HepG2 (cell line): ENCODE measurements around the gene MAN2C1. TPM values are rescaled to one million over a fixed set of nuclear protein-coding genes. Genes with fewer than 3 reads are reported as not detected.

Experiments
- ELF4 ChIP-seq: sonication (generic); formaldehyde crosslinking; IDR thresholded peaks from 2 replicates; pipeline ENCODE4 v1.5.0; 2020; ENCODE audit warnings: missing genetic modification reagents, mild to moderate bottlenecking, moderate library complexity, borderline replicate concordance
- GABPA ChIP-seq, 2 experiments: IDR thresholded peaks; 2 replicates each; pipeline ENCODE4 v1.6.1; 2011 to 2016; ENCODE audit warnings: low read depth in 2 of 2, low read length in 1 of 2, missing biosample characterization in 1 of 2, missing genetic modification characterization in 1 of 2
- GATAD1 ChIP-seq: IDR thresholded peaks from 2 replicates; pipeline ENCODE4 v1.6.1; 2016; ENCODE audit warnings: missing genetic modification reagents, missing compliant biosample characterization
- MIER3 ChIP-seq: IDR thresholded peaks from 2 replicates; pipeline ENCODE4 v1.6.1; 2016; ENCODE audit warnings: missing compliant biosample characterization, borderline replicate concordance
- MTF2 ChIP-seq: sonication (generic); formaldehyde crosslinking; IDR thresholded peaks from 2 replicates; pipeline ENCODE4 v1.5.0; 2020; ENCODE audit warnings: missing genetic modification reagents, borderline replicate concordance
- RBFOX2 ChIP-seq: fragments of 200-400 bp; formaldehyde crosslinking; IDR thresholded peaks from 2 replicates; pipeline ENCODE4 v1.6.1; 2017; ENCODE audit warnings: low read depth, mild to moderate bottlenecking, low read length
- SMC3 ChIP-seq: IDR thresholded peaks from 2 replicates; pipeline ENCODE4 v1.6.1; 2011; ENCODE audit warnings: low read length, improper control_type of control experiment
- THYN1 ChIP-seq: sonication (generic); formaldehyde crosslinking; IDR thresholded peaks from 2 replicates; pipeline ENCODE4 v1.8.1; 2023; ENCODE audit warnings: low read depth, mild to moderate bottlenecking, moderate library complexity, missing genetic modification reagents, borderline replicate concordance
- TMF1 ChIP-seq: sonication (generic); formaldehyde crosslinking; IDR thresholded peaks from 2 replicates; pipeline ENCODE4 v1.8.1; 2022; ENCODE audit warnings: low read depth, missing genetic modification reagents
- ZBTB14 ChIP-seq: sonication (generic); formaldehyde crosslinking; IDR thresholded peaks from 2 replicates; pipeline ENCODE4 v1.4.0; 2020; ENCODE audit warnings: missing genetic modification reagents
- ZBTB42 ChIP-seq: sonication (generic); formaldehyde crosslinking; IDR thresholded peaks from 2 replicates; pipeline ENCODE4 v1.5.0; 2020; ENCODE audit warnings: mild to moderate bottlenecking, missing genetic modification reagents
- ZNF317 ChIP-seq: sonication (generic); formaldehyde crosslinking; IDR thresholded peaks from 2 replicates; pipeline ENCODE4 v1.5.0; 2020; ENCODE audit warnings: mild to moderate bottlenecking, missing genetic modification reagents
- ZNF337 ChIP-seq: sonication (generic); formaldehyde crosslinking; IDR thresholded peaks from 2 replicates; pipeline ENCODE4 v1.5.1; 2020; ENCODE audit warnings: missing genetic modification reagents, low read depth, mild to moderate bottlenecking, borderline replicate concordance
- ZNF451 ChIP-seq: sonication (generic); formaldehyde crosslinking; IDR thresholded peaks from 2 replicates; pipeline ENCODE4 v1.5.0; 2020; ENCODE audit warnings: mild to moderate bottlenecking, missing genetic modification reagents
- ZNF468 ChIP-seq: sonication (generic); formaldehyde crosslinking; IDR thresholded peaks from 2 replicates; pipeline ENCODE4 v1.8.0; 2022; ENCODE audit warnings: mild to moderate bottlenecking, moderate library complexity, missing genetic modification reagents
- ZNF740 ChIP-seq: sonication (generic); formaldehyde crosslinking; IDR thresholded peaks from 2 replicates; pipeline ENCODE4 v1.4.0; 2020; ENCODE audit warnings: missing genetic modification reagents
- polyA plus RNA-seq, 8 experiments: library from polyadenylated mRNA; depleted of rRNA in 3 of 8; stranded (reverse) in 7 of 8; unstranded in 1 of 8; fragments of >200 nt; fragmentation: Illumina TruSeq in 4 of 8; extraction: Trizol in 4 of 8; gene quantifications; 2 replicates each; pipeline versions ENCODE4 v1.2.1 to v1.2.3, GENCODE V29; 2011 to 2016; ENCODE audit warnings: low read depth in 4 of 8, missing spikeins in 1 of 8, mixed read lengths in 1 of 8; ENCODE audit not compliant: insufficient read depth in 1 of 8
- total RNA-seq, 5 experiments: library from RNA; depleted of rRNA; stranded (reverse); fragments of >200 nt; fragmentation: Illumina TruSeq; extraction: Trizol; gene quantifications; 2 replicates each; pipeline ENCODE4 v1.2.3, GENCODE V29; 2016; ENCODE audit warnings: low read depth in 1 of 5
- TF ChIP-seq, protein P1 (sequence below): sonication (generic); formaldehyde crosslinking; IDR thresholded peaks from 2 replicates; pipeline ENCODE4 v1.5.1; 2020; ENCODE audit warnings: mild to moderate bottlenecking, moderate library complexity, missing genetic modification reagents
- TF ChIP-seq, protein P2 (sequence below): sonication (generic); formaldehyde crosslinking; IDR thresholded peaks from 2 replicates; pipeline ENCODE4 v1.4.0; 2020; ENCODE audit warnings: mild to moderate bottlenecking, missing genetic modification reagents

Gene MAN2C1
- total and polyA plus RNA-seq, 2 of the 13 experiments (the other 11 are each of a cell fraction or from before 2014, with no cell fraction given): 62.6 to 71.0 TPM

DNA sequence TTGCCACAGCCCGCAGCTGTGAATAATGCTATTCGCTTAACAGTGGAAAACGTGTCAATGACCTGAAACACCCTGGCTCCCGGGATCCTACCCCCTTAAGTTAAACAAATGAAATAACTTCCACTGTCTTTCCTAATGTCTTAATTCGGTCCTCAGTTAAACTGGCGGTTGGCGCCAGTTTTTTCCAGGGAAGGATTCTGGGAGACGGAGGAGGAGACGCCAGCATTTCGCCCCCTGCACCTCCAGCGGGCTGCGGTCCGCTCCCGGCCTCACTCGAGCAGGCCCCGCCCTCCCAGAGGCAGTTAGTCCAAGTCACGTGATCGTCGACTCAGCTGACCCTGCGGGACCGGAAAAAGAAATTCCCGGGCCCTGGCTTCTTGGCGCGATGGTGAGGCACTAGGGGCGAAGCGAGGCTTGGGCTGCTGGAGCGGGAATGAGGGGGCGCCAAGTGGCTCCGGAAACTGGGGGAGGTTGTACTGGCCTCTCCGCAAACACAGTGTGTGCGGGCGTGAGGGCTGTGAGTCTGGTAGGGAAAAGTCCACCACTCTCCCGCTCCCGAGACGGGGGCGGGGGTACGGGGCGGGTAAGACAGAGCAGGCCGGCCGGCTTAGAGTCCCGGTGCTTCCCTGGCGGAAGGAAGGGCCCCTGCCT lies 32.6 kb downstream of the MAN2C1 start, which contains the start of gene COMMD4 (continued):
- TF ChIP-seq ZBTB14: no peak
- no peak for TF ChIP-seq MTF2 (CRISPR knock-in tag)
- TF ChIP-seq ZNF451 (CRISPR knock-in tag): peak; percentile 64; the same call in 1 of the 2 replicates
- TF ChIP-seq GATAD1: peak; percentile 100
- peak; percentile 55; the same call in 1 of the 2 replicates for TF ChIP-seq ZNF740
- peak; percentile 80 for TF ChIP-seq MIER3 (CRISPR knock-in tag)
- TF ChIP-seq ZBTB42 (CRISPR knock-in tag): no peak
- peak; percentile 83 for TF ChIP-seq RBFOX2
- TF ChIP-seq ELF4: 0 out of 2 replicates have a peak, but pooled peaks have one; percentile 86
- no peak for TF ChIP-seq SMC3
- TF ChIP-seq GABPA (IDR thresholded peaks at IDR 0.05; ENCODE audit: low read depth, low read length): peak; percentile 43; the same call in 1 of the 2 replicates
- TF ChIP-seq GABPA (CRISPR knock-in tag; IDR thresholded peaks at IDR 0.05; ENCODE audit: low read depth): peak; percentile 89
- TF ChIP-seq, protein P1, sequence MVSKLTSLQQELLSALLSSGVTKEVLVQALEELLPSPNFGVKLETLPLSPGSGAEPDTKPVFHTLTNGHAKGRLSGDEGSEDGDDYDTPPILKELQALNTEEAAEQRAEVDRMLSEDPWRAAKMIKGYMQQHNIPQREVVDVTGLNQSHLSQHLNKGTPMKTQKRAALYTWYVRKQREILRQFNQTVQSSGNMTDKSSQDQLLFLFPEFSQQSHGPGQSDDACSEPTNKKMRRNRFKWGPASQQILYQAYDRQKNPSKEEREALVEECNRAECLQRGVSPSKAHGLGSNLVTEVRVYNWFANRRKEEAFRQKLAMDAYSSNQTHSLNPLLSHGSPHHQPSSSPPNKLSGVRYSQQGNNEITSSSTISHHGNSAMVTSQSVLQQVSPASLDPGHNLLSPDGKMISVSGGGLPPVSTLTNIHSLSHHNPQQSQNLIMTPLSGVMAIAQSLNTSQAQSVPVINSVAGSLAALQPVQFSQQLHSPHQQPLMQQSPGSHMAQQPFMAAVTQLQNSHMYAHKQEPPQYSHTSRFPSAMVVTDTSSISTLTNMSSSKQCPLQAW: peak; percentile 91; the same call in 1 of the 2 replicates
- TF ChIP-seq TMF1 (CRISPR knock-in tag): no peak
- peak; percentile 69; the same call in 1 of the 2 replicates for TF ChIP-seq ZNF337 (CRISPR knock-in tag)
- TF ChIP-seq ZNF317 (CRISPR knock-in tag): peak; percentile 52; the same call in 1 of the 2 replicates
- TF ChIP-seq ZNF468 (CRISPR knock-in tag): no peak
- TF ChIP-seq THYN1 (CRISPR knock-in tag): no peak
- TF ChIP-seq, protein P2, sequence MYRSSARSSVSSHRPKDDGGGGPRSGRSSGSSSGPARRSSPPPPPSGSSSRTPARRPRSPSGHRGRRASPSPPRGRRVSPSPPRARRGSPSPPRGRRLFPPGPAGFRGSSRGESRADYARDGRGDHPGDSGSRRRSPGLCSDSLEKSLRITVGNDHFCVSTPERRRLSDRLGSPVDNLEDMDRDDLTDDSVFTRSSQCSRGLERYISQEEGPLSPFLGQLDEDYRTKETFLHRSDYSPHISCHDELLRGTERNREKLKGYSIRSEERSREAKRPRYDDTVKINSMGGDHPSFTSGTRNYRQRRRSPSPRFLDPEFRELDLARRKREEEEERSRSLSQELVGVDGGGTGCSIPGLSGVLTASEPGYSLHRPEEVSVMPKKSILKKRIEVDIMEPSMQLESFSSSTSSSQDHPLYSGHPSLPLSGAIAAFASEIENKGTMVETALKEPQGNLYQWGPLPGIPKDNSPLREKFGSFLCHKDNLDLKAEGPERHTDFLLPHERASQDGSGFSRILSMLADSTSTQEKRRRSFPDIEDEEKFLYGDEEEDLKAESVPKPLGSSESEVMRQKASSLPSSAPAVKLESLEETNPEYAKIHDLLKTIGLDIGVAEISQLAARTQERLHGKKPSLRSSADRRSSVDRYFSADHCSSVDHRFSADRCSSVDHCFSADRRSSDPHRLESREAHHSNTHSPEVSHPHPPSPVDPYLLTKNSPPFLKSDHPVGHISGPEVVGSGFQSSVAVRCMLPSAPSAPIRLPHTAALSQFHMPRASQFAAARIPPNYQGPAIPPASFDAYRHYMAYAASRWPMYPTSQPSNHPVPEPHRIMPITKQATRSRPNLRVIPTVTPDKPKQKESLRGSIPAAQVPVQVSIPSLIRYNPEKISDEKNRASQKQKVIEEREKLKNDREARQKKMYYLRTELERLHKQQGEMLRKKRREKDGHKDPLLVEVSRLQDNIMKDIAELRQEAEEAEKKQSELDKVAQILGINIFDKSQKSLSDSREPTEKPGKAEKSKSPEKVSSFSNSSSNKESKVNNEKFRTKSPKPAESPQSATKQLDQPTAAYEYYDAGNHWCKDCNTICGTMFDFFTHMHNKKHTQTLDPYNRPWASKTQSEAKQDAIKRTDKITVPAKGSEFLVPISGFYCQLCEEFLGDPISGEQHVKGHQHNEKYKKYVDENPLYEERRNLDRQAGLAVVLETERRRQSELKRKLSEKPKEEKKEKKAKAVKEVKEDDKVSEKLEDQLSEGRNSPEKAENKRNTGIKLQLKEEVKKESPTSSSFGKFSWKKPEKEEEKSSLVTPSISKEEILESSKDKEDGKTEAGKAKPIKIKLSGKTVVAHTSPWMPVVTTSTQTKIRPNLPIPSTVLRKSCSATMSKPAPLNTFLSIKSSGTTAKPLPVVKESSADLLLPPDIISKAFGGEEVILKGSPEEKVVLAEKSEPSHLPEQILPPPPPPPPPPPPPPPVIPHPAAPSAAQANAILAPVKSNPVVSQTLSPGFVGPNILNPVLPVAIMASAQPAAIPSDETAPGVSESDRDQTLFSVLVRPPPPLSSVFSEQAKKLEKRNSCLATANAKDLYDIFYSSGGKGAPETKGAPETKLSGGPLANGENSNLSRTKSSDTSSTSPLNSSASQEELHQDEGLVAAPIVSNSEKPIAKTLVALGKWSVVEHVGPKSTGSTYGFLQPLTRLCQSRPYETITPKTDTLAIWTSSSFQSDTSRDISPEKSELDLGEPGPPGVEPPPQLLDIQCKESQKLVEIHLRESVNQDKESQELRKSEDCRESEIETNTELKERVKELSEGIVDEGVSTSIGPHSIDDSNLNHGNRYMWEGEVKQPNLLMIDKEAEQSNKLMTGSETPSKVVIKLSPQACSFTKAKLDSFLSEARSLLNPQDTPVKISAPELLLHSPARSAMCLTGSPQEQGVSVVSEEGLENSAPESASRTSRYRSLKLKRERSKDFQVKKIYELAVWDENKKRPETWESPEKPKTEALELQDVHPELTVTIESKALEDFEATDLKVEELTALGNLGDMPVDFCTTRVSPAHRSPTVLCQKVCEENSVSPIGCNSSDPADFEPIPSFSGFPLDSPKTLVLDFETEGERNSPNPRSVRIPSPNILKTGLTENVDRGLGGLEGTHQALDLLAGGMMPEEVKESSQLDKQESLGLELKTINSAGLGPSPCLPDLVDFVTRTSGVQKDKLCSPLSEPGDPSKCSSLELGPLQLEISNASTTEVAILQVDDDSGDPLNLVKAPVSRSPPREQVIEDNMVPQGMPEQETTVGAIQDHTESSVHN (CRISPR knock-in tag): peak; percentile 53; the same call in 1 of the 2 replicates
